ENCODE results near the gene RPS6KC1. TPM values are rescaled to one million over a fixed set of nuclear protein-coding genes. Genes with fewer than 3 reads are reported as not detected.
"Not testable (repeated sequence)": the region's sequence is repeated elsewhere in the genome, so short reads cannot be mapped to it uniquely, and the experiment has no call there.

Gene RPS6KC1
- total RNA-seq, 2 experiments from 2014 or later = 9.4 to 10.7 TPM

- no peaks in the 10 kb centered on the region for H3K36me3 ChIP-seq (ENCODE audit: insufficient read depth, low read length)
- BruUV-seq (replicated peaks) = no TSS peak
- no peak overlapping the region for H2AFZ ChIP-seq (ENCODE audit: low read length)
- intact Hi-C loops (cut with micrococcal nuclease; ENCODE audit: unreplicated experiment) = no loop called here
- no peak for TF ChIP-seq CTCF (conservative IDR thresholded peaks at IDR 0.05; ENCODE audit: low read length)
- TF ChIP-seq EZH2phosphoT487 (IDR thresholded peaks at IDR 0.05; ENCODE audit: borderline replicate concordance, low read depth, low read length) = no peak
- no peak overlapping the region for H3K4me2 ChIP-seq (ENCODE audit: low read length)
- H3K9me2 ChIP-seq (ENCODE audit: insufficient read depth, low read length) = no peaks in the 10 kb centered on the region
- no peaks in the 10 kb centered on the region for H3K79me2 ChIP-seq (ENCODE audit: insufficient read depth, low read depth, low read length)
- H3K9me3 ChIP-seq (ENCODE audit: low read length) = no peaks in the 10 kb centered on the region
- ChIA-PET POLR2A (no interaction called here), CTCF (ENCODE audit: unreplicated experiment) (no interaction called here)
- H3K4me1 ChIP-seq (ENCODE audit: insufficient read depth, low read length, poor library complexity, severe bottlenecking) = no peaks in the 10 kb centered on the region
- DNase-seq (ENCODE audit: low spot score) = no peak
- H3K27ac ChIP-seq (ENCODE audit: low read depth, low read length, poor library complexity, severe bottlenecking) = no peak overlapping the region
- no peak overlapping the region for H3K4me3 ChIP-seq (ENCODE audit: low read depth, low read length, poor library complexity, severe bottlenecking)
- no peaks in the 10 kb centered on the region for H4K20me1 ChIP-seq (ENCODE audit: insufficient read depth, low read length)
Measured at GRCh38 chr1:213159376-213159775, 108.3 kb downstream of the RPS6KC1 start.

- H4K20me1 ChIP-seq (ENCODE audit: insufficient read depth, low read length); H3K4me2 ChIP-seq (ENCODE audit: low read length); BruUV-seq (replicated peaks); POLR2A ChIA-PET; H2AFZ ChIP-seq (ENCODE audit: low read length); intact Hi-C loops (cut with micrococcal nuclease; ENCODE audit: unreplicated experiment); H3K27ac ChIP-seq (ENCODE audit: low read depth, low read length, poor library complexity, severe bottlenecking); CTCF ChIA-PET (ENCODE audit: unreplicated experiment); H3K4me1 ChIP-seq (ENCODE audit: insufficient read depth, low read length, poor library complexity, severe bottlenecking); H3K79me2 ChIP-seq (ENCODE audit: insufficient read depth, low read depth, low read length); DNase-seq (ENCODE audit: low spot score); H3K36me3 ChIP-seq (ENCODE audit: insufficient read depth, low read length); H3K9me3 ChIP-seq (ENCODE audit: low read length); H3K4me3 ChIP-seq (ENCODE audit: low read depth, low read length, poor library complexity, severe bottlenecking); H3K9me2 ChIP-seq (ENCODE audit: insufficient read depth, low read length): not testable (repeated sequence)
Measured at GRCh38 chr1:213160442-213160841, 109.4 kb downstream of the RPS6KC1 start.

GRCh38 chr1:213162338-213162737, 111.3 kb downstream of the RPS6KC1 start:
- no peaks in the 10 kb centered on the region for H3K9me3 ChIP-seq (ENCODE audit: low read length)
- no peaks in the 10 kb centered on the region for H3K4me1 ChIP-seq (ENCODE audit: insufficient read depth, low read length, poor library complexity, severe bottlenecking)
- ChIA-PET POLR2A (no interaction called here), CTCF (ENCODE audit: unreplicated experiment) (no interaction called here)
- intact Hi-C loops (cut with micrococcal nuclease; ENCODE audit: unreplicated experiment) = no loop called here
- no peak overlapping the region for H3K4me2 ChIP-seq (ENCODE audit: low read length)
- no peaks in the 10 kb centered on the region for H3K79me2 ChIP-seq (ENCODE audit: insufficient read depth, low read depth, low read length)
- H3K9me2 ChIP-seq (ENCODE audit: insufficient read depth, low read length) = no peaks in the 10 kb centered on the region
- H3K27ac ChIP-seq (ENCODE audit: low read depth, low read length, poor library complexity, severe bottlenecking) = no peak overlapping the region
- H4K20me1 ChIP-seq (ENCODE audit: insufficient read depth, low read length) = no peaks in the 10 kb centered on the region
- H2AFZ ChIP-seq (ENCODE audit: low read length) = no peak overlapping the region
- no peak overlapping the region for H3K4me3 ChIP-seq (ENCODE audit: low read depth, low read length, poor library complexity, severe bottlenecking)
- no peak for DNase-seq (ENCODE audit: low spot score)
- TF ChIP-seq EZH2phosphoT487 (IDR thresholded peaks at IDR 0.05; ENCODE audit: borderline replicate concordance, low read depth, low read length) (no peak), CTCF (conservative IDR thresholded peaks at IDR 0.05; ENCODE audit: low read length) (no peak)
- BruUV-seq (replicated peaks) = no TSS peak
- no peaks in the 10 kb centered on the region for H3K36me3 ChIP-seq (ENCODE audit: insufficient read depth, low read length)
